GM18868 (cell line): ENCODE results near the gene LTBP2.
"Not testable (repeated sequence)": the region's sequence is repeated elsewhere in the genome, so short reads cannot be mapped to it uniquely, and the experiment has no call there.

ENCODE experiments used
- ATAC-seq: cut with Tn5 transposase; IDR thresholded peaks from one replicate; pipeline ENCODE4 v1.9.1; 2021; ENCODE audit warnings: mild to moderate bottlenecking, moderate library complexity; ENCODE audit not compliant: unreplicated experiment

LTBP2 gene

DNA sequence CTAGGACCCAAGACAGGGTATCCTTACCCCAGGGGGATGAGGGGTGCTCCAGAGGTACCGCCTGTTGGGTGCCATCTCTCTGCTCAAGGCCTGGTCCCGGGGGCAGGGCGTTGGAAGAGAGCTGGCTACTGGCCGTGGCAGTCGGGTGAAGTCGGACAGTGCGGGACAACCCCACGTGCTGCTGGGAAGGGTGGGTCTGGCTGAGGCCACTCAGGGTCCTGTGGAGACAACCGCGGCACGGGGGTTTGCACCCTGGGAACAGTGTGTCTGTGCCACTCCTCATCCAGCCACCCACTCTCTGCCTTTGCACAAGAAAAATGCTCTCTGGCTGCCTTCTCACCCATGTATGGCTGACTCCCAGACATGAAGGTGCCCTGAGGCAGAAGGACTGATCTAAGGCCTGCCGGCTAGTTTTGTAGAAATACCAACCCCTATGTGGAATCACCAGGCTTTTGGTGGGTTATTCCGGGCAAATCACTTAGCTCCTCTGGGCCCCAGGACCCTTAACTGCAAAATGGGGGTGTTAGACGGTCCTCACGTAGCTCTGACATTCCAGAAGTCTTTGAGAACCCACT, 56.5 kb downstream of the LTBP2 start:
- ATAC-seq, result no peak

DNA sequence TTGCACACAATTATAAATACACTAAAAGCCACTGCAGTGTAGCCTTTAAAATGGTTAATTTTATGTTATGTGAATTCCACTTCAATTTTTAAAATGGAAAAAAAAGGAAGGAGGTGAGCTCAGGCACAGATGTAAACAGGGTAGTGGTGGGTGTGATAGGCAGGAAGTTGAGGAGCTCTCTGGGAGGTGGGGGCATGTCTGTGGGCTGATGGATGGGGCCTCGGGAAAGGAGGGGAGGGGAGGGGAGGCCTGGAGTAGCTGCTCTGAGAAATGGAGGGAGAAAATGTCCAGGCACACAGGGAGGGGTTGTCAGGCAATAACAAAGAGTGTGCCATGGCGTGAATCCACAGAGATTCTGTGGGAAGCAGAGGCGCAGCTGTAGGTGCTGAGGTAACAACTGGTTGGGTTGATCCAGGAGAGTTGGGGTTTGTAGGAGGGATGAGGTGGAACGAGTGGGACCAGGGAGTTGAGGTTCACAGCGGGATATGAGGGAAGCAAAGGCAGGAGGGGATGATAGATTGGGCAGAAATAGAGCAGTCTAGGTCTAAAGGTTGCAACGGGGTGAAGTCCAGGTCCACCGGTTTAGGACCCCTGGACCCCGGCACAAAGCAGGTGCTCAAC, 57.2 kb downstream of the LTBP2 start:
- no peak for ATAC-seq

DNA sequence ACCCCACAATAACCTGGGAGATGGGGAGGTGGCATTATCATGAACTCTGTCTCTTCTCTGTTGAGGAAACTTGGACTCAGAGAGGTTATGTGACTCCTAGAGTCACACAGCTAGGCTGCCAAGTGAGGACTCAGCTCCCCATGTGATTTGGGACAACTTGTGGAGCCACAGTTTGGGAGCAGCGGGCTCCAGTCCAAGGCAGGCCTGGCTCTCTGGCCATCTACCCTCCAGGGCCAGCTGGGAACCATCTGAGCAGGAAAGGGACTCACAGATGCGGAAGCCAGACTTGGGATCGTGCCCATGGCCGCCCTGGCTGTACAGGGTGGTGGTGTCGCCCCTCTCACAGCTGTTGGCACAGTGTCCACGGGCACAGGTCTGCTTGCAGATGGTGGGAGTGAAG, 59.4 kb downstream of the LTBP2 start:
- ATAC-seq, result no peak

- no peak for ATAC-seq
These were observed 60.3 kb downstream of the LTBP2 start for GRCh38 chr14:74551431-74552371.

GRCh38 chr14:74551001-74551400, 61.0 kb downstream of the LTBP2 start:
- no peak for ATAC-seq

DNA sequence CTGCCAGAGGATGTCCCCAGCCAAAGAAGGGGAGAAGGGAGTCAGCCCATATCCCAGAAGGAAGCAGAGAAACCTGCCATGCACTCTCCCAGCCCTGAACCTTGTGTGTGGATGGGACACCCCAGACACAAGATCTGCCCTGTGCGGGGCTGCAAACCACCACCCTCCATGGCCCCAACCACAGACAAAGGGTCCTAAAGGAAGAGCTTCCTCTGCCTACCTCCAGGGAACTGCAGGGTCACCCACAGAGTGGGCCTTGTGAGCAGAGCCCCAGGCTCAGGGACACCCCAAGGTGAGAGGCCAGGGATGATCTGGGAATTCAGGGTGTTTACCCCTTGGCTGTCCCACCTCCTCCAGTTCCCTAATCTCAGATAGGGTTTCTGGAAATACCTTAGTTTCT, 62.0 kb downstream of the LTBP2 start:
- no peak for ATAC-seq

DNA sequence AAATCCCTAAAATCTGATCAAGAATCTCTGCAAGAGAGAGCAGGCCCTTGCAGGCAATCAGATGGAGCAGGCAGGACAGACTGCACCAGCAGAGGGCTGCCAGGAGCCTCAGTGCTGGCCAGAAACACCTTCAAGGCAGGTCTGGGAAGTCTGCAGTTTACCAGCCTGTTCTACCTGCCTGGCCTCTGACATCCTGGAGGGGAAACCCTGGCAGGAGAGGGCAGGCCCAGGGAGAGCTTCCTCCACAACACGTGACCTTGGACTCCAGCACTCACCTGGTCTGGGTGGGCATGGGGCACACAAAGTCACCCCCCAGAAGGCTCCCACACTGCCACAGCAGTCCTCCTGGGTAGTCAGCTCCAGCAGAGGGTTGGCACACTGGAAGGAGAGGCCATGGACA, 62.4 kb downstream of the LTBP2 start:
- ATAC-seq, result no peak

DNA sequence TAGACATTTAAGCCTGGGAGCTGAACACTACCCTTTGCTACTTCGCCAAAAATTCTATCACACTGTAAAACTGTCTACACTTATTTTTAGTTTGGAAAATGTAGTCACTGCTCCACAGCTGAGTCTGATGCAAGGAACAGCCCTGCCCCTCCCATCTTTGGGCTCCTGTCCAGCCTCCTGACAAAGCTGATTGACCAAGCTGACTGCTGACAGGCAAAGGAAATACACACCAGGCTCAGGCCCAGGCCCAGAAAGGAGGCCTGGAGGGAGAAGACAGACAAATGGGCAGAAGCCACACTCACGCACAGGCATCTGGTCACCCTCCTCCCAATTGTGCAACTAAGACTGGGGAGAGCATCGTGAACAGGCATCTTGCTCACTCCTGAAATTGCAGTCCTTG, 63.2 kb downstream of the LTBP2 start:
- no peak for ATAC-seq

- no peak for ATAC-seq
These were observed 64.6 kb downstream of the LTBP2 start for GRCh38 chr14:74547331-74547927.

GRCh38 chr14:74546416-74546815, 65.6 kb downstream of the LTBP2 start:
- no peak for ATAC-seq

- ATAC-seq, result no peak
These were observed 66.7 kb downstream of the LTBP2 start for GRCh38 chr14:74545386-74545785.

- ATAC-seq, result no peak
These were observed 68.1 kb downstream of the LTBP2 start for GRCh38 chr14:74543771-74544438.

- ATAC-seq, result no peak
These were observed 69.9 kb downstream of the LTBP2 start for GRCh38 chr14:74542056-74542685.

DNA sequence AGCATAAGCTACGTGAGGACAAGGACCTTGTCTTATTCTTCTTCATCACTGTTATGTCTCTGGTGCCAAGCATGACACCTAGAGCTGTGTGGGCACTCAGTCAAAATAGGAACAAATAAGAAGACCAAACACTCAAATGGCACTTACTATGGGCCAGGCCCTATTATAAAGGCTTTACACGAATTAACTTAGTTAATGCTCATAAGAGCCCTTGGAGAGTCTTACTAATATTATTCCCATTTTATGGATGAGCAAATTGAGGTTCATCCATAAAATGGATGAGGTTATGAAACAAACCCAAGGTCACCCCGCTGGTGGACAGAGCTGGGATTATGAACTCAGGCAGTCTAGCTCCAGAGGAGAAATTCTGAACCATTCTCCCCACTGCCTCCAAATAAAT, 70.8 kb downstream of the LTBP2 start:
- ATAC-seq, result no peak

- no peak for ATAC-seq
These were observed 72.5 kb downstream of the LTBP2 start for GRCh38 chr14:74539503-74539902.

GRCh38 chr14:74538411-74539391, 73.3 kb downstream of the LTBP2 start:
- ATAC-seq, result no peak

GRCh38 chr14:74536336-74536735, 75.7 kb downstream of the LTBP2 start:
- ATAC-seq, result not testable (repeated sequence)

DNA sequence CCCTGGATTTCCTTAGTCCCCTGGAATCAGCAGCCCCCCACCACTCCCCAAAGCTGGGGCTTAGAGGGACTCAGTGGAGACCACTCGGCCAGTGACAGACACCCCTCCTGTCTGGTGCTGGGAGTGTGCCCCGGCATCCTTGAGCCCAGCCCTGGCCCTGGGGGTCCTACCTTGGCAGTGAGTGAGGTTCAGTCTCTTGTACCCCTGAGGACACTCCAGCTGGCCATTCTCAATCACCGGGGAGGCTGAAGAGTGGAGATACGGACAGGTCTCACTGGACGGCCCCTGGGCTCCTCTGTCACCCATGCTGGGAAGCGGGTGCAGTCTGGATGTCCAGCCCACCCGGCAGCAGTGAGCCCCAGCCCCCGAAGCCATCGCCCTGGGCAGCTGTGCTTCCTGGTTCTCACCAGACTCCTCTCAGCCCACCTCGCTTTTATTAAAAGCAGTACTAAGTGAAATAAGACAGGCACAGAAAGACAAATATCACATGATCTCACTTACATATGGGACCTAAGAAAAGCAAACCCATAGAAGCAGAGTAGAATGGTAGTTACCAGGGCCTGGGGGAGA, 76.2 kb downstream of the LTBP2 start:
- ATAC-seq, result no peak

- ATAC-seq, result no peak
These were observed 78.5 kb downstream of the LTBP2 start for GRCh38 chr14:74533576-74533975.
